AG04449 (cell line): ENCODE data around the gene DOCK2.

ENCODE experiments used
- CTCF ChIA-PET: fragments of 350-600 bp; formaldehyde crosslinking; extraction: SDS; loops from one replicate; lab custom pipeline; 2021; ENCODE audit warnings: antibody characterized with exemption; lab: Yijun Ruan, JAX
- POLR2A ChIA-PET: fragments of 400-600, 350-600 bp; formaldehyde crosslinking; extraction: SDS; loops from one replicate; lab custom pipeline; 2020; ENCODE audit warnings: antibody characterized with exemption, inconsistent platforms; lab: Yijun Ruan, JAX
- DNase-seq: peaks from one replicate; pipeline ENCODE4 v3.0.0-alpha.2; 2010; ENCODE audit warnings: low read depth, low spot score
- H3K4me3 ChIP-seq: 2 replicates; pipeline ENCODE4 v1.5.1; 2011; ENCODE audit warnings: low read depth, mild to moderate bottlenecking, control low read depth, low read length
- TF ChIP-seq, protein P1 (sequence below): IDR thresholded peaks from one replicate; pipeline ENCODE4 v1.5.1; 2011; ENCODE audit warnings: mild to moderate bottlenecking, moderate library complexity, low read length, control low read depth, inconsistent platforms; ENCODE audit not compliant: insufficient read depth; ENCODE audit errors: missing control alignments

Gene DOCK2

DNA sequence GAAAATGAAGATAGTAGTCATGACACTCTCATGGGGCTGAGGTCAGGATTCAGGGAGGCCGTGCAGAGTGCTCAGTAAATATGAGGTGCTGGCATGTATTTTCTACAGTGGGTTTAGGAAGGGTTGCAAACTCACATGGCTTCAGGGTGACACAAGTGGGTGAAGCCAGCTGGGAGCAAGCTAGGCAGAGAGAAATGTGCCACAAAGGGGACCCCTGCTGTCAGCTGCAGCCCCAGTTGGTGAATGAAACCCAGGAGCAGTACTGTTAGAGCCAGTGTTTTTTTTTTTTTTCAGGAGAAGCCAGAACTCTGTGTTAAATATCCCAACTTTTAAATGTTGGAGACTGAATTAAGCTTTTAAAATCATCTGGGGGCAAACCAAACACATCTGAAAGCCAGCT is 267.9 kb downstream of the DOCK2 start:
- ChIA-PET POLR2A (no interaction called here), CTCF (interaction anchor here (1.6 kb wide), 1 partner anchor 76 kb away, joined by 6 read pairs; the partner anchor contains the start of gene INSYN2B)
- no peak for DNase-seq
- TF ChIP-seq, protein P1, sequence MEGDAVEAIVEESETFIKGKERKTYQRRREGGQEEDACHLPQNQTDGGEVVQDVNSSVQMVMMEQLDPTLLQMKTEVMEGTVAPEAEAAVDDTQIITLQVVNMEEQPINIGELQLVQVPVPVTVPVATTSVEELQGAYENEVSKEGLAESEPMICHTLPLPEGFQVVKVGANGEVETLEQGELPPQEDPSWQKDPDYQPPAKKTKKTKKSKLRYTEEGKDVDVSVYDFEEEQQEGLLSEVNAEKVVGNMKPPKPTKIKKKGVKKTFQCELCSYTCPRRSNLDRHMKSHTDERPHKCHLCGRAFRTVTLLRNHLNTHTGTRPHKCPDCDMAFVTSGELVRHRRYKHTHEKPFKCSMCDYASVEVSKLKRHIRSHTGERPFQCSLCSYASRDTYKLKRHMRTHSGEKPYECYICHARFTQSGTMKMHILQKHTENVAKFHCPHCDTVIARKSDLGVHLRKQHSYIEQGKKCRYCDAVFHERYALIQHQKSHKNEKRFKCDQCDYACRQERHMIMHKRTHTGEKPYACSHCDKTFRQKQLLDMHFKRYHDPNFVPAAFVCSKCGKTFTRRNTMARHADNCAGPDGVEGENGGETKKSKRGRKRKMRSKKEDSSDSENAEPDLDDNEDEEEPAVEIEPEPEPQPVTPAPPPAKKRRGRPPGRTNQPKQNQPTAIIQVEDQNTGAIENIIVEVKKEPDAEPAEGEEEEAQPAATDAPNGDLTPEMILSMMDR: no peak
- no peak overlapping the region for H3K4me3 ChIP-seq

DNA sequence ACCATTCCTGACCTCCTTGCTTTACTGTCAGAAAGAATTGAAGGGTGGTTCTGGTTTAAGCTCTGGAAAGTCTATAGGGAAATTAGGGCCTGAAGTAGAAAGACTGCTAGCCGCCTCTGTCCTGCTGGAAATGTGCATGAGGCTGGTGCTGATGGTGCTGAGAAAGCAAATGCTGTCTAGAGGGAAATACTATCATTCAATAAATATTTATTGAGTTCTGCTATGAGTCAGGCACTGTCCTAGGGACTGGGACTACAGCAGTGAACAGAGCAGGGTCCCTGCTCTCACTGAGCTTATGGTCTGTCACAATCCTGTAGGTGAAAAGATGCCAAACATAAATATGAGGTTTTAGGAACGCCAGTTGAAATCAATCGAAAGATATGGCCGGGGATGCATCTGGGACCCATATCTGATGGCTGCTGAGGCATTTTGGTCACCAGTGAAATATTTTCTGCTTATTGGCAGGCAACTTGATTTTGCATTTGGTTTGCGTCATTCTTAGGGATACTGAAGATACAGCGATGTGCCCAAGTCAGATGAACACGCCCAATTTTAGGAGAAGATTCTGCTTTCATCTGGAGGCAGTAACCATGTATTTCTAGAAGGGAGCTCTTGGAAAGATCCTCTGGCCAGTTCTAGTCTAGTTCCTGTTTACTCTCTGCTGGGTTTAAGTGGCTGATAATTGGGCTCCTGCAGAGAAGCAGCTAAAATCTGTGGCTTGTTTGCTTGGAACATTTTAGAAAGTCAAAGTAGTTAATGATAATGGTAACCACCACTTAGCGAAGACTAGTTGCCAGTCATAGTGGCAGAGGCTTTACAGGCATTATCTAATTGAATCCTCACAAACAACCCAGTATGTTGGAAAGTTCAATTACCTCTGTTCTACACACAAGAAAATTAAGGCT is 269.9 kb downstream of the DOCK2 start:
- ChIA-PET POLR2A (no interaction called here), CTCF (interaction anchor here (2.2 kb wide), 1 partner anchor 73 kb away, joined by 9 read pairs; the partner anchor contains the start of gene INSYN2B)
- DNase-seq: no peak
- TF ChIP-seq, protein P1: no peak
- H3K4me3 ChIP-seq: no peak overlapping the region

DNA sequence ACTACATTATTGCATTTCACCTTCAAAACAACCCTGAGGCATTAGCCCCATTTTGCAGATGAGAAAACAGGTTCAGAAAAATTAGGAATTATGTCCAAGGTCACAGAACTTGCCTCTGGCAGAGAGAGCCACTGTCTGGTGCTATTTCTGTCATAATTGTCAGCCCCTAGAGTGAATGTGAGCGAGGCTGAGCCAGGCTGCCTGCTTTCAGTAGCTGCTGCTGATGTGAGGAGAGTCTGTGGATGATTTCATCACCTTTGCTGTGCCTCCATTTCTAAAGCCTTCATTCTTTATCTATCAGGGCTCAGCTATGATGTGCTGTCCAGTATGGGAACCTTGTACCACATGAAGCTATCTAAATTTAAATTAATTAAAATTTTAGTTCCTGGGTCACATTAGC is 271.8 kb downstream of the DOCK2 start:
- H3K4me3 ChIP-seq: no peak overlapping the region
- DNase-seq: no peak
- CTCF ChIA-PET: interaction anchor here (2.2 kb wide), 1 partner anchor 72 kb away, joined by 9 read pairs; the partner anchor contains the start of gene INSYN2B
- POLR2A ChIA-PET: no interaction called here
- TF ChIP-seq, protein P1: no peak

DNA sequence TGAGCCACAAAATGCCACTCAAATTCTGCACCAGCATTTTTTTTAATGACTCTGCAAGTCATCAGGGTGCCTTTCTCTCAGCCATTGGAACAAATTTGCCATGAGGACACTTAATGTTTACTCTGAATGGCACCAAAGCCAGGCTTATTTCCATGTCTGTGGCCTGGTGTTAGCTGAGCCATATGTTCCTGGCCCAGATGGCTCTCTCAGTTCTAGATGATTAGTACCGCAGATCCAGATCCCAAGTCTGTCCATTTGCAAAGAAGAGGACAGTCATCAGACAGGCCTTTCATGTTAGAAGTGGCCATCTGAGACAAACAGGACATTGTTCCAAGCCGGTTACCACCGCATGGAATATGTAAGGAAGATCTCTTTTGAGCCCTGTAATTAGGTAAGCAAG is 272.9 kb downstream of the DOCK2 start:
- no peak overlapping the region for H3K4me3 ChIP-seq
- ChIA-PET CTCF (no interaction called here), POLR2A (no interaction called here)
- TF ChIP-seq, protein P1: no peak
- no peak for DNase-seq

DNA sequence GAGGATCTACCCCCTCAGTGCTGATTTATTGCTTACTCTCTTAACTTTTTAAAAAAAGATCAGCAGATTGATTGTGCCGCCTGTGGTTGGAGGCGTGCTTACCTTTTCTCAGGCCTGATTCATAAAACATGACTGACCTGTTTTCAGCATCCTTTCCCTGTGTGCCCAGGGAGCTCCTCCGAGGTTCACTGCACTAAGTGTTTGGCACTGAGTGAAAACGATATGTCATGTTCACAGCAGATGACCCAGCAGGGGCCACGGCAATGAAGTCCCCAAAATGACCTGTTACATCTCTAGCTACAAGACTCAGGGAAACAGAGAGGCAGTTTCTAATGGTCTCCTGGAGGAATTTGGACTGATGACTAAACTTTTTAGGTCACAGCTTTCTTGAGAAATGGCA is 273.3 kb downstream of the DOCK2 start:
- ChIA-PET CTCF (no interaction called here), POLR2A (no interaction called here)
- H3K4me3 ChIP-seq: no peak overlapping the region
- DNase-seq: no peak
- TF ChIP-seq, protein P1: no peak

DNA sequence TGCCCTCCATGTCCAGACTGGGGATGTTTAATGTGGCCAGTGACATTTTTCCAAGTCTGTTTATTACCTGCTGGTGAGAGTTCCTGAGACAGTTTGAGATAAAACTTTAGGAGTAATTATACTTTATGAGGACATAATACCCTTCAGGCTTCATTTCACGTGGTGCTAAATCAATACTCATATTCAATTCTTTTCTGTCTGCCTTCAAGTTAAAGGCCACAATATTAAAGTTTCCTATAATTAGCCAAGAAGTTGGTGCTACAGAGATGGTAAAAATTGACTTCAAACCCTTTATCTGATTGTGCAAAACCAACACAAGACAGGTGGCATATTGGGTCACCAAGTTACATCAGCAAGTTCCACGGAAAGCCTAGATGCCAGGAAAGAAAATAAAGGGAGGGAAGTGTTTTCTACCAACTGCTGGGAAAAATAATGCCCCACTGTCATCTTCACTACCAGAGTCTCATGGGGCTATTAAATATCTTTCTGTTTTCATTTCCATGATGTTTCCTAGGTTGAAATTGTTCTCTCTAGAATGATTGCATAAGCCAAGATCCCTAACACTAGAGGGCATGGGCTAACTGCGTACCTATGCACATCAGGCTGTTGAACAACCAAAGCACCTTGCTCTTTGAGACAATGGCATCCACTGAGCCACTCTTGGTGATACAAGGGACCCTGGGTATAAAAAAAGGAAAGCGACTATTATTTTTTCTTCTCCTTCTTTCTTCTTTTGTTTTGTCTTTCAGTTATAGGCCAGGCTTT is 274.6 kb downstream of the DOCK2 start:
- CTCF ChIA-PET: no interaction called here
- TF ChIP-seq, protein P1: no peak
- no peak overlapping the region for H3K4me3 ChIP-seq
- POLR2A ChIA-PET: no interaction called here
- DNase-seq: no peak
